Measurements from ENCODE around the gene MDGA2.

GRCh38 chr14:47526591-47527244, 148.7 kb downstream of the MDGA2 start:
- TF ChIP-seq CEBPB (IDR thresholded peaks at IDR 0.05) (no peak), TEAD4 (IDR thresholded peaks at IDR 0.05) (no peak), TAF1 (IDR thresholded peaks at IDR 0.05; ENCODE audit: low read depth) (no peak), EP300 (IDR thresholded peaks at IDR 0.05; ENCODE audit: borderline replicate concordance) (no peak), NFIC (IDR thresholded peaks at IDR 0.05) (no peak), ZBTB7A (IDR thresholded peaks at IDR 0.05; ENCODE audit: low read depth) (no peak), EGR1 (IDR thresholded peaks at IDR 0.05) (no peak), YY1 (IDR thresholded peaks at IDR 0.05; ENCODE audit: low read depth) (no peak), RAD21 (IDR thresholded peaks at IDR 0.05; ENCODE audit: low read depth) (no peak), USF1 (IDR thresholded peaks at IDR 0.05) (no peak), FOXM1 (IDR thresholded peaks at IDR 0.05; ENCODE audit: borderline replicate concordance, low read depth) (no peak), TCF12 (IDR thresholded peaks at IDR 0.05; ENCODE audit: low read depth) (no peak)
- TF ChIP-seq, protein P1, sequence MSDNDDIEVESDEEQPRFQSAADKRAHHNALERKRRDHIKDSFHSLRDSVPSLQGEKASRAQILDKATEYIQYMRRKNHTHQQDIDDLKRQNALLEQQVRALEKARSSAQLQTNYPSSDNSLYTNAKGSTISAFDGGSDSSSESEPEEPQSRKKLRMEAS (IDR thresholded peaks at IDR 0.05): no peak
- TF ChIP-seq, protein P2, sequence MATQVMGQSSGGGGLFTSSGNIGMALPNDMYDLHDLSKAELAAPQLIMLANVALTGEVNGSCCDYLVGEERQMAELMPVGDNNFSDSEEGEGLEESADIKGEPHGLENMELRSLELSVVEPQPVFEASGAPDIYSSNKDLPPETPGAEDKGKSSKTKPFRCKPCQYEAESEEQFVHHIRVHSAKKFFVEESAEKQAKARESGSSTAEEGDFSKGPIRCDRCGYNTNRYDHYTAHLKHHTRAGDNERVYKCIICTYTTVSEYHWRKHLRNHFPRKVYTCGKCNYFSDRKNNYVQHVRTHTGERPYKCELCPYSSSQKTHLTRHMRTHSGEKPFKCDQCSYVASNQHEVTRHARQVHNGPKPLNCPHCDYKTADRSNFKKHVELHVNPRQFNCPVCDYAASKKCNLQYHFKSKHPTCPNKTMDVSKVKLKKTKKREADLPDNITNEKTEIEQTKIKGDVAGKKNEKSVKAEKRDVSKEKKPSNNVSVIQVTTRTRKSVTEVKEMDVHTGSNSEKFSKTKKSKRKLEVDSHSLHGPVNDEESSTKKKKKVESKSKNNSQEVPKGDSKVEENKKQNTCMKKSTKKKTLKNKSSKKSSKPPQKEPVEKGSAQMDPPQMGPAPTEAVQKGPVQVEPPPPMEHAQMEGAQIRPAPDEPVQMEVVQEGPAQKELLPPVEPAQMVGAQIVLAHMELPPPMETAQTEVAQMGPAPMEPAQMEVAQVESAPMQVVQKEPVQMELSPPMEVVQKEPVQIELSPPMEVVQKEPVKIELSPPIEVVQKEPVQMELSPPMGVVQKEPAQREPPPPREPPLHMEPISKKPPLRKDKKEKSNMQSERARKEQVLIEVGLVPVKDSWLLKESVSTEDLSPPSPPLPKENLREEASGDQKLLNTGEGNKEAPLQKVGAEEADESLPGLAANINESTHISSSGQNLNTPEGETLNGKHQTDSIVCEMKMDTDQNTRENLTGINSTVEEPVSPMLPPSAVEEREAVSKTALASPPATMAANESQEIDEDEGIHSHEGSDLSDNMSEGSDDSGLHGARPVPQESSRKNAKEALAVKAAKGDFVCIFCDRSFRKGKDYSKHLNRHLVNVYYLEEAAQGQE (IDR thresholded peaks at IDR 0.05; ENCODE audit: low read depth): no peak
